Right lobe of liver (tissue), 4 donors: ENCODE results near the gene PLCD1.

ENCODE experiments used
- POLR2A ChIP-seq: fragments of 450-650 bp; IDR thresholded peaks from one replicate; pipeline ENCODE4 v1.6.1; 2017; ENCODE audit warnings: antibody characterized with exemption, mild to moderate bottlenecking
- TF ChIP-seq, protein P1 (sequence below), 4 donors: fragments of 200-600 bp in 3 of 4; fragments of 450-650 bp in 1 of 4; IDR thresholded peaks; one replicate each; pipeline versions ENCODE4 v1.5.1 to v1.8.0; 2016 to 2022; ENCODE audit warnings: antibody characterized with exemption in 4 of 4, mild to moderate bottlenecking in 2 of 4
- donor health status: DM: no; HTN: no; CAD: no.
- donor health status: DM: no; HTN: no; CAD: no.
- donor health status: DM: no; HTN: yes; CAD: no.

DNA sequence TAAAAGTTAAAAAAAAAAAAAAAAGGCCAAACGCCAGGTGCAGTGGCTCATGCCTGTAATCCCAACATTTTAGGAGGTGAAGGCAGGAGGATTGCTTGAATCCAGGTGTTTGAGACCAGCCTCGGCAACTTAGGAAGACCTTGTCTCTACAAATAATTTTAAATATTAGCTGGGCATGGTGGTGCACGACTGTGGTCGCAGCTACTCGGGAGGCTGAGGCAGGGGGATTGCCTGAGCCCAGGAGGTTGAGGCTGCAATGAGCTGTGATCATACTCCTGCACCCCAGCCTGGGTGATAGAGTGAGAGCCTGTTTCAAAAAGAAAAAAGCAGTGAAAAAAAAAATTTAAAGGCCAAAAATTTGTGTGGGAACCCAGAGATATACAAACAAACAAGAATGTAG is 6.8 kb upstream of the PLCD1 start:
- TF ChIP-seq, protein P1, sequence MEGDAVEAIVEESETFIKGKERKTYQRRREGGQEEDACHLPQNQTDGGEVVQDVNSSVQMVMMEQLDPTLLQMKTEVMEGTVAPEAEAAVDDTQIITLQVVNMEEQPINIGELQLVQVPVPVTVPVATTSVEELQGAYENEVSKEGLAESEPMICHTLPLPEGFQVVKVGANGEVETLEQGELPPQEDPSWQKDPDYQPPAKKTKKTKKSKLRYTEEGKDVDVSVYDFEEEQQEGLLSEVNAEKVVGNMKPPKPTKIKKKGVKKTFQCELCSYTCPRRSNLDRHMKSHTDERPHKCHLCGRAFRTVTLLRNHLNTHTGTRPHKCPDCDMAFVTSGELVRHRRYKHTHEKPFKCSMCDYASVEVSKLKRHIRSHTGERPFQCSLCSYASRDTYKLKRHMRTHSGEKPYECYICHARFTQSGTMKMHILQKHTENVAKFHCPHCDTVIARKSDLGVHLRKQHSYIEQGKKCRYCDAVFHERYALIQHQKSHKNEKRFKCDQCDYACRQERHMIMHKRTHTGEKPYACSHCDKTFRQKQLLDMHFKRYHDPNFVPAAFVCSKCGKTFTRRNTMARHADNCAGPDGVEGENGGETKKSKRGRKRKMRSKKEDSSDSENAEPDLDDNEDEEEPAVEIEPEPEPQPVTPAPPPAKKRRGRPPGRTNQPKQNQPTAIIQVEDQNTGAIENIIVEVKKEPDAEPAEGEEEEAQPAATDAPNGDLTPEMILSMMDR (IDR thresholded peaks at IDR 0.05): no peak
- TF ChIP-seq POLR2A: no peak
